GM04504 (cell line): ENCODE measurements around the gene C20orf141.

ENCODE experiments used
- DNase-seq: peaks from one replicate; pipeline ENCODE4 v3.0.0-alpha.2; 2012; ENCODE audit warnings: low read depth

Gene C20orf141

GRCh38 chr20:2849529-2849928 lies 34.7 kb downstream of the C20orf141 start:
- no peak for DNase-seq

DNA sequence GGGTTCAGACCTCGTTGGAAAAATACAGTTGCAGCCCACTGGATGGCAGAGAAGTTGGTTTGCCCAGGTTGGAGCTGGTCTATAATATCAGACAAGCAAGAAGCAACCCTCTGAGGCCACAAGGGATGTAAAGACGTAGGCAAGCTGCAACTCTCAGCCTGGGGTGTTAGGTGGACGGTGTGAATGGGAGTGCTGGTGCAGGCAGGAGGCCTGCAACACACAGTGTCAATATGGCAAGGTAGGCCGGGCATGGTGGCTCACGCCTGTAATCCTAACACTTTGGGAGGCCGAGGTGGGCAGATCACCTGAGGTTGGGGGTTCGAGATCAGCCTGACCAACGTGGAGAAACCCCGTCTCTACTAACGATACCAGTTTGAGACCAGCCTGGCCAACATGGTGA lies 36.3 kb downstream of the C20orf141 start:
- DNase-seq = no peak

- DNase-seq = no peak
Observed at GRCh38 chr20:2858591-2858990, 43.8 kb downstream of the C20orf141 start.

DNA sequence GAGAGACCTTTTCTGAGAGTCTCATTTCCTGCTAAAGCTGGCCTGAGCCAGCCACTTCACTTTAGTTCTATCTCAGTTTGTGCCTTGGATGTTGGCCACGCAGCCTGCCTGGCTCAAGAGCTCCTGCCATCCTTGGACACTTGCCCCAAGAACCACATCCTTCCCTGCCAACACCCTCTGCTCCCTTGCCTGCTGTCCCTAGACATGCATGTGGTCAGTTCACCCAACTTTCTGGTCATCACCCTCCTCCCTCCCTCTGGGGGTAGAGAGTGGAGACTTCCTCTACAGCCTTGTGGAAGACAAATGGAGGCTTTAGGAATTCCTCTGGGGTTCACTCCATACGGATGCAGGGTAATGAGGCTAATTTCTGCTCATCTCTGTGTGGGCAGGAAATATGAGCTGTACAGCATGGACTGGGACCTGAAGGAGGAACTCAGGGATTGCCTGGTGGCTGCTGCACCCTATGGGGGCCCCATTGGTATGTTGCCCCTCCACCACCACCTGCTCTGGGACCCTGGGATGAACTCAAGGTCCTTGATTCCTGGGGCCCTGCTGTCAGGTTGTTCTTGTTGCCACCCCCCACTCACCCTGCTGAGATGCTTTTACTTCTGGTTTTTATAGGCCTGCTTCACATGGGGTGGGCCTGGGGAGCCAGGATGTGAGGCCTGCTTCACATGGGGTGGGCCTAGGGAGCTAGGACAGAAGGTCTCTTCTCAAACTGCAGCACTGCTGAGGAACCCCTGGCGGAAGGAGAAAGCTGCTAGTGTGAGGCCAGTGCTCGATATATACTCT lies 44.7 kb downstream of the C20orf141 start:
- peak; percentile 48 for DNase-seq

DNA sequence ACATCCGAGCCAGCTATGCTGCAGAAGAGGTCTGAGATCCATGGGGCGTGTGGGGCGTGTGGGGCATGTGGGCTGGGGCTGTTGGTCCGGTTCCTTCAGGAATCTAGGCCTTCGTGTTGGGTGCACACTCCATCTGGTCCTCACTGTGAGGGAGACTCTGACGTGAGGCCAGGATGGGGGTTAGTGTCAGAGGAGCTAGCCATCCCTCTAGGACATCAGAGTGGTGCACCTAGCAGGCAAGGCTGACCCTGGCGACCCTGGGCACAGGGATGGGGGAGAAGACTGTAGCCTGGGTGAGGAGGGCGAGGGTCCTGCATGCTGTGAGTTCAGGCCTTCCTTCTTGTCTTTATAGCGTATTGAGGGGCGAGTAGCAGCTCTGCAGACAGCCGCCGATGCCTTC lies 49.8 kb downstream of the C20orf141 start:
- no peak for DNase-seq

DNA sequence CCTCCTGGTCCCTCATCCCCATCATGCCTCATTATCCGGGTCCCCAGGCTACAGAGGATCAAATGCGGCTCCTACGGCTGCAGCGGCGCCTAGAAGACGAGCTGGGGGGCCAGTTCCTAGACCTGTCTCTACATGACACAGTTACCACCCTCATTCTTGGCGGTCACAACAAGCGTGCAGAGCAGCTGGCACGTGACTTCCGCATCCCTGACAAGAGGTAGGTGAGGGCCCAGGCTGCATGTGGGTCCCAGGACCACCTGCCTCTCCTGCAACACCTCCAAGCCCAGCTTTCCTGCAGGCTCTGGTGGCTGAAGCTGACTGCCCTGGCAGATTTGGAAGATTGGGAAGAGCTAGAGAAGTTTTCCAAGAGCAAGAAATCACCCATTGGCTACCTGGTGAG lies 50.3 kb downstream of the C20orf141 start:
- no peak for DNase-seq
